GM23338 (cell line): ENCODE measurements around the gene SLC25A42. TPM values are rescaled to one million over a fixed set of nuclear protein-coding genes. Genes with fewer than 3 reads are reported as not detected.

Experiments
- ATAC-seq: fragments of 200-7000 bp; cut with Tn5 transposase; 3 replicates; pipeline ENCODE4 v1.9.1; 2020
- DNase-seq: peaks from one replicate; pipeline ENCODE4 v3.0.0-alpha.2; 2015; ENCODE audit warnings: low spot score
- H2AFZ ChIP-seq: fragments of 200-600 bp; sonication (generic); 2 replicates; pipeline ENCODE4 v1.8.0; 2016; ENCODE audit warnings: antibody characterized with exemption, mild to moderate bottlenecking, moderate library complexity
- H3F3A ChIP-seq: fragments of 200-600 bp; sonication (generic); replicated peaks from 2 replicates; pipeline ENCODE4 v1.8.0; 2017; ENCODE audit warnings: antibody characterized with exemption, mixed run types, low read depth
- H3K27ac ChIP-seq: fragments of 200-600 bp; sonication (generic); 2 replicates; pipeline ENCODE4 v1.6.1; 2016; ENCODE audit warnings: low read depth
- H3K27me3 ChIP-seq: fragments of 200-600 bp; sonication (generic); 2 replicates; pipeline ENCODE4 v1.8.0; 2016; ENCODE audit warnings: mild to moderate bottlenecking, mixed run types, moderate library complexity; ENCODE audit not compliant: insufficient read depth
- H3K36me3 ChIP-seq: fragments of 200-600 bp; sonication (generic); 2 replicates; pipeline ENCODE4 v1.8.0; 2016; ENCODE audit warnings: mild to moderate bottlenecking; ENCODE audit not compliant: insufficient read depth
- H3K4me1 ChIP-seq: fragments of 200-600 bp; sonication (generic); 2 replicates; pipeline ENCODE4 v1.8.0; 2016; ENCODE audit warnings: mild to moderate bottlenecking, moderate library complexity; ENCODE audit not compliant: insufficient read depth
- H3K4me2 ChIP-seq: fragments of 200-600 bp; sonication (generic); 2 replicates; pipeline ENCODE4 v1.7.1; 2017; ENCODE audit warnings: mixed run types
- H3K4me3 ChIP-seq: fragments of 200-600 bp; sonication (generic); 2 replicates; pipeline ENCODE4 v1.6.1; 2016; ENCODE audit warnings: mixed run types
- H3K79me2 ChIP-seq: fragments of 200-600 bp; sonication (generic); replicated peaks from 2 replicates; pipeline ENCODE4 v1.8.0; 2017; ENCODE audit warnings: mild to moderate bottlenecking; ENCODE audit not compliant: insufficient read depth
- H3K9me2 ChIP-seq: fragments of 200-600 bp; sonication (generic); 2 replicates; pipeline ENCODE4 v1.8.0; 2017; ENCODE audit not compliant: insufficient read depth
- H4K20me1 ChIP-seq: fragments of 200-600 bp; sonication (generic); replicated peaks from 2 replicates; pipeline ENCODE4 v1.8.0; 2017; ENCODE audit warnings: mild to moderate bottlenecking; ENCODE audit not compliant: insufficient read depth
- H3K27ac Mint-ChIP-seq: 2 replicates; pipeline ENCODE4 v1.8.0; 2020; ENCODE audit warnings: inconsistent platforms, mild to moderate bottlenecking, moderate library complexity, mixed read lengths
- H3K27me3 Mint-ChIP-seq: 3 replicates; pipeline ENCODE4 v1.8.0; 2022; ENCODE audit warnings: low read depth, mild to moderate bottlenecking, moderate library complexity, mixed read lengths, inconsistent platforms; ENCODE audit not compliant: insufficient read depth, poor library complexity
- H3K36me3 Mint-ChIP-seq: 3 replicates; pipeline ENCODE4 v1.8.0; 2021; ENCODE audit warnings: low read depth, mild to moderate bottlenecking, inconsistent platforms, moderate library complexity, mixed read lengths
- H3K4me1 Mint-ChIP-seq: 3 replicates; pipeline ENCODE4 v1.8.0; 2020; ENCODE audit warnings: mild to moderate bottlenecking, inconsistent platforms, mixed read lengths
- H3K4me3 Mint-ChIP-seq: 3 replicates; pipeline ENCODE4 v1.8.0; 2021; ENCODE audit warnings: moderate library complexity, mild to moderate bottlenecking, inconsistent platforms, mixed read lengths
- H3K9me3 Mint-ChIP-seq: 3 replicates; pipeline ENCODE4 v1.8.0; 2020; ENCODE audit warnings: moderate library complexity, mild to moderate bottlenecking, inconsistent platforms, mixed read lengths
- CREB1 ChIP-seq: fragments of 250-450 bp; sonication (Bioruptor Pico); IDR thresholded peaks from 2 replicates; pipeline ENCODE4 v1.5.0; 2020; ENCODE audit warnings: low read depth, mild to moderate bottlenecking, moderate library complexity
- EZH2 ChIP-seq: fragments of 200-600 bp; sonication (generic); IDR thresholded peaks from one replicate; pipeline ENCODE4 v1.8.0; 2017; ENCODE audit warnings: antibody characterized with exemption, mild to moderate bottlenecking, low read depth; ENCODE audit not compliant: unreplicated experiment
- EZH2phosphoT487 ChIP-seq: fragments of 200-600 bp; sonication (generic); IDR thresholded peaks from one replicate; pipeline ENCODE4 v1.8.1; 2018; ENCODE audit warnings: antibody characterized with exemption; ENCODE audit not compliant: unreplicated experiment
- JUNB ChIP-seq: IDR thresholded peaks from one replicate; pipeline ENCODE4 v1.6.1; 2016; ENCODE audit warnings: antibody characterized with exemption; ENCODE audit not compliant: unreplicated experiment
- NANOG ChIP-seq: IDR thresholded peaks from 2 replicates; pipeline ENCODE4 v1.6.1; 2016; ENCODE audit warnings: antibody characterized with exemption, borderline replicate concordance
- POLR2AphosphoS5 ChIP-seq: IDR thresholded peaks from 2 replicates; pipeline ENCODE4 v1.6.1; 2016; ENCODE audit warnings: antibody characterized with exemption, low read depth
- STAT1 ChIP-seq: IDR thresholded peaks from one replicate; pipeline ENCODE4 v1.6.1; 2016; ENCODE audit warnings: antibody characterized with exemption; ENCODE audit not compliant: unreplicated experiment
- ZNF114 ChIP-seq: fragments of 250-450 bp; sonication (Bioruptor Pico); IDR thresholded peaks from 2 replicates; pipeline ENCODE4 v1.5.0; 2020; ENCODE audit warnings: mild to moderate bottlenecking, moderate library complexity
- ZNF331 ChIP-seq: fragments of 250-450 bp; sonication (Bioruptor Pico); IDR thresholded peaks from 2 replicates; pipeline ENCODE4 v1.5.0; 2020; ENCODE audit warnings: low read depth, mild to moderate bottlenecking, moderate library complexity
- polyA plus RNA-seq: library from polyadenylated mRNA; unstranded; fragments of >200 nt; fragmentation: Nextera tagmentation; extraction: Ambion mirVana; gene quantifications from 2 replicates; pipeline ENCODE4 v1.2.1, GENCODE V29; 2016
- total RNA-seq: library from RNA; depleted of rRNA; stranded (reverse); fragments of >200 nt; shearing (Covaris generic); gene quantifications from 2 replicates; pipeline ENCODE4 v1.2.3, GENCODE V29; 2014
- TF ChIP-seq, protein P1 (sequence below): IDR thresholded peaks from 2 replicates; pipeline ENCODE4 v1.6.1; 2016; ENCODE audit warnings: antibody characterized with exemption
- TF ChIP-seq, protein P2 (sequence below), 2 experiments: fragments of 200-600 bp in 1 of 2; sonication (generic) in 1 of 2; conservative IDR thresholded peaks; 2 replicates each; pipeline versions ENCODE4 v1.5.1 to v1.6.1; 2016 to 2017; ENCODE audit warnings: antibody characterized with exemption in 2 of 2, low read depth in 2 of 2, mild to moderate bottlenecking in 2 of 2, moderate library complexity in 1 of 2
- TF ChIP-seq, protein P3 (sequence below): fragments of 250-450 bp; sonication (Bioruptor Pico); IDR thresholded peaks from 2 replicates; pipeline ENCODE4 v1.5.0; 2020; ENCODE audit warnings: mild to moderate bottlenecking, moderate library complexity
- TF ChIP-seq, protein P4 (sequence below): IDR thresholded peaks from one replicate; pipeline ENCODE4 v1.6.1; 2018; ENCODE audit warnings: antibody characterized with exemption; ENCODE audit not compliant: unreplicated experiment

The SLC25A42 gene
- total and polyA plus RNA-seq, 2 experiments from 2014 or later: 7.3 to 7.6 TPM

DNA sequence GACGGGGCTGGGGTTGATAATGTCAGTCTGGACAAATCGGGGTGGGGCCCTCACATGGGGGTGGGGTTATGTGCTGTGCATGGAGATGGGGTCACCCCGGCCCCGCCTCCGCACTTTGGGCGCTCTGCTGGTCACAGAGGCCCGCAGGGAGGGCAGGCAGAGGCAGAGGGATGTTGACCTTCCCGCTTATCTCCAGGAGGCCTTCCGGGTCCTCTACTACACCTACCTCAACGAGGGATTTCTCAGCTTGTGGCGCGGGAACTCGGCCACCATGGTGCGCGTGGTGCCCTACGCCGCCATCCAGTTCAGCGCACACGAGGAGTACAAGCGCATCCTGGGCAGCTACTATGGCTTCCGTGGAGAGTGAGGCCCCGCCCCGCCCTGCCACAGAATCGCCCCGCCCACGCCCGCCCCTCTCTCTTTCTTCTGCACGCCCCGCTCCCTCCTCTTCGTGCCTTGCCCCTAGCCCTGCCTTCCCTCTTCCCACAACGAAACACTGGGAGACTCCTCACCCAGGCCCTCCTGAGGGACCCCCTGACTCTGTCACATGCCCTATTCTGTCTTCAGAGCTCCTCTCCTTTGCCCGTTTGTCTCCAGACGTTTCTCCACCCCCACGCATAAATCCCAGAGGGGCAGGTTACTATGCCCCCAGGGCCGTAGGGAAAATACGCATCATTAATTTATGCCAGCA, 41.7 kb downstream of the SLC25A42 start:
- peak overlapping the region; percentile 93 for H3K27ac ChIP-seq
- H3K36me3 ChIP-seq: no peaks in the 10 kb centered on the region
- H4K20me1 ChIP-seq: no peaks in the 10 kb centered on the region; the same call in 1 of the 2 replicates
- no peaks in the 10 kb centered on the region for H3K9me3 Mint-ChIP-seq
- H3K27ac Mint-ChIP-seq: peak overlapping the region; percentile 98
- H3K4me2 ChIP-seq: peak overlapping the region; percentile 82
- H3K4me1 ChIP-seq: peaks cover 18% of the 10 kb centered on the region
- 0 out of 2 replicates have a peak, but pooled peaks cover 17% of the 10 kb centered on the region for H3F3A ChIP-seq
- peak overlapping the region; percentile 82; the same call in 1 of the 2 replicates for H2AFZ ChIP-seq
- peak; percentile 86 for ATAC-seq
- no peaks in the 10 kb centered on the region for H3K9me2 ChIP-seq
- peaks cover 27% of the 10 kb centered on the region for H3K27me3 Mint-ChIP-seq
- H3K36me3 Mint-ChIP-seq: peaks cover 7% of the 10 kb centered on the region; the same call in 1 of the 3 replicates
- TF ChIP-seq, protein P1, sequence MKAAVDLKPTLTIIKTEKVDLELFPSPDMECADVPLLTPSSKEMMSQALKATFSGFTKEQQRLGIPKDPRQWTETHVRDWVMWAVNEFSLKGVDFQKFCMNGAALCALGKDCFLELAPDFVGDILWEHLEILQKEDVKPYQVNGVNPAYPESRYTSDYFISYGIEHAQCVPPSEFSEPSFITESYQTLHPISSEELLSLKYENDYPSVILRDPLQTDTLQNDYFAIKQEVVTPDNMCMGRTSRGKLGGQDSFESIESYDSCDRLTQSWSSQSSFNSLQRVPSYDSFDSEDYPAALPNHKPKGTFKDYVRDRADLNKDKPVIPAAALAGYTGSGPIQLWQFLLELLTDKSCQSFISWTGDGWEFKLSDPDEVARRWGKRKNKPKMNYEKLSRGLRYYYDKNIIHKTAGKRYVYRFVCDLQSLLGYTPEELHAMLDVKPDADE: 0 out of 2 replicates have a peak, but pooled peaks have one; percentile 50
- TF ChIP-seq, protein P2, sequence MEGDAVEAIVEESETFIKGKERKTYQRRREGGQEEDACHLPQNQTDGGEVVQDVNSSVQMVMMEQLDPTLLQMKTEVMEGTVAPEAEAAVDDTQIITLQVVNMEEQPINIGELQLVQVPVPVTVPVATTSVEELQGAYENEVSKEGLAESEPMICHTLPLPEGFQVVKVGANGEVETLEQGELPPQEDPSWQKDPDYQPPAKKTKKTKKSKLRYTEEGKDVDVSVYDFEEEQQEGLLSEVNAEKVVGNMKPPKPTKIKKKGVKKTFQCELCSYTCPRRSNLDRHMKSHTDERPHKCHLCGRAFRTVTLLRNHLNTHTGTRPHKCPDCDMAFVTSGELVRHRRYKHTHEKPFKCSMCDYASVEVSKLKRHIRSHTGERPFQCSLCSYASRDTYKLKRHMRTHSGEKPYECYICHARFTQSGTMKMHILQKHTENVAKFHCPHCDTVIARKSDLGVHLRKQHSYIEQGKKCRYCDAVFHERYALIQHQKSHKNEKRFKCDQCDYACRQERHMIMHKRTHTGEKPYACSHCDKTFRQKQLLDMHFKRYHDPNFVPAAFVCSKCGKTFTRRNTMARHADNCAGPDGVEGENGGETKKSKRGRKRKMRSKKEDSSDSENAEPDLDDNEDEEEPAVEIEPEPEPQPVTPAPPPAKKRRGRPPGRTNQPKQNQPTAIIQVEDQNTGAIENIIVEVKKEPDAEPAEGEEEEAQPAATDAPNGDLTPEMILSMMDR (conservative IDR thresholded peaks at IDR 0.05; ENCODE audit: low read depth in 2 of 2): no peak
- TF ChIP-seq STAT1 (no peak), EZH2phosphoT487 (no peak), CREB1 (no peak), JUNB (peak; percentile 7), ZNF114 (CRISPR knock-in tag) (no peak), ZNF331 (CRISPR knock-in tag) (no peak), NANOG (no peak), POLR2AphosphoS5 (peak; percentile 98), EZH2 (no peak)
- TF ChIP-seq, protein P3, sequence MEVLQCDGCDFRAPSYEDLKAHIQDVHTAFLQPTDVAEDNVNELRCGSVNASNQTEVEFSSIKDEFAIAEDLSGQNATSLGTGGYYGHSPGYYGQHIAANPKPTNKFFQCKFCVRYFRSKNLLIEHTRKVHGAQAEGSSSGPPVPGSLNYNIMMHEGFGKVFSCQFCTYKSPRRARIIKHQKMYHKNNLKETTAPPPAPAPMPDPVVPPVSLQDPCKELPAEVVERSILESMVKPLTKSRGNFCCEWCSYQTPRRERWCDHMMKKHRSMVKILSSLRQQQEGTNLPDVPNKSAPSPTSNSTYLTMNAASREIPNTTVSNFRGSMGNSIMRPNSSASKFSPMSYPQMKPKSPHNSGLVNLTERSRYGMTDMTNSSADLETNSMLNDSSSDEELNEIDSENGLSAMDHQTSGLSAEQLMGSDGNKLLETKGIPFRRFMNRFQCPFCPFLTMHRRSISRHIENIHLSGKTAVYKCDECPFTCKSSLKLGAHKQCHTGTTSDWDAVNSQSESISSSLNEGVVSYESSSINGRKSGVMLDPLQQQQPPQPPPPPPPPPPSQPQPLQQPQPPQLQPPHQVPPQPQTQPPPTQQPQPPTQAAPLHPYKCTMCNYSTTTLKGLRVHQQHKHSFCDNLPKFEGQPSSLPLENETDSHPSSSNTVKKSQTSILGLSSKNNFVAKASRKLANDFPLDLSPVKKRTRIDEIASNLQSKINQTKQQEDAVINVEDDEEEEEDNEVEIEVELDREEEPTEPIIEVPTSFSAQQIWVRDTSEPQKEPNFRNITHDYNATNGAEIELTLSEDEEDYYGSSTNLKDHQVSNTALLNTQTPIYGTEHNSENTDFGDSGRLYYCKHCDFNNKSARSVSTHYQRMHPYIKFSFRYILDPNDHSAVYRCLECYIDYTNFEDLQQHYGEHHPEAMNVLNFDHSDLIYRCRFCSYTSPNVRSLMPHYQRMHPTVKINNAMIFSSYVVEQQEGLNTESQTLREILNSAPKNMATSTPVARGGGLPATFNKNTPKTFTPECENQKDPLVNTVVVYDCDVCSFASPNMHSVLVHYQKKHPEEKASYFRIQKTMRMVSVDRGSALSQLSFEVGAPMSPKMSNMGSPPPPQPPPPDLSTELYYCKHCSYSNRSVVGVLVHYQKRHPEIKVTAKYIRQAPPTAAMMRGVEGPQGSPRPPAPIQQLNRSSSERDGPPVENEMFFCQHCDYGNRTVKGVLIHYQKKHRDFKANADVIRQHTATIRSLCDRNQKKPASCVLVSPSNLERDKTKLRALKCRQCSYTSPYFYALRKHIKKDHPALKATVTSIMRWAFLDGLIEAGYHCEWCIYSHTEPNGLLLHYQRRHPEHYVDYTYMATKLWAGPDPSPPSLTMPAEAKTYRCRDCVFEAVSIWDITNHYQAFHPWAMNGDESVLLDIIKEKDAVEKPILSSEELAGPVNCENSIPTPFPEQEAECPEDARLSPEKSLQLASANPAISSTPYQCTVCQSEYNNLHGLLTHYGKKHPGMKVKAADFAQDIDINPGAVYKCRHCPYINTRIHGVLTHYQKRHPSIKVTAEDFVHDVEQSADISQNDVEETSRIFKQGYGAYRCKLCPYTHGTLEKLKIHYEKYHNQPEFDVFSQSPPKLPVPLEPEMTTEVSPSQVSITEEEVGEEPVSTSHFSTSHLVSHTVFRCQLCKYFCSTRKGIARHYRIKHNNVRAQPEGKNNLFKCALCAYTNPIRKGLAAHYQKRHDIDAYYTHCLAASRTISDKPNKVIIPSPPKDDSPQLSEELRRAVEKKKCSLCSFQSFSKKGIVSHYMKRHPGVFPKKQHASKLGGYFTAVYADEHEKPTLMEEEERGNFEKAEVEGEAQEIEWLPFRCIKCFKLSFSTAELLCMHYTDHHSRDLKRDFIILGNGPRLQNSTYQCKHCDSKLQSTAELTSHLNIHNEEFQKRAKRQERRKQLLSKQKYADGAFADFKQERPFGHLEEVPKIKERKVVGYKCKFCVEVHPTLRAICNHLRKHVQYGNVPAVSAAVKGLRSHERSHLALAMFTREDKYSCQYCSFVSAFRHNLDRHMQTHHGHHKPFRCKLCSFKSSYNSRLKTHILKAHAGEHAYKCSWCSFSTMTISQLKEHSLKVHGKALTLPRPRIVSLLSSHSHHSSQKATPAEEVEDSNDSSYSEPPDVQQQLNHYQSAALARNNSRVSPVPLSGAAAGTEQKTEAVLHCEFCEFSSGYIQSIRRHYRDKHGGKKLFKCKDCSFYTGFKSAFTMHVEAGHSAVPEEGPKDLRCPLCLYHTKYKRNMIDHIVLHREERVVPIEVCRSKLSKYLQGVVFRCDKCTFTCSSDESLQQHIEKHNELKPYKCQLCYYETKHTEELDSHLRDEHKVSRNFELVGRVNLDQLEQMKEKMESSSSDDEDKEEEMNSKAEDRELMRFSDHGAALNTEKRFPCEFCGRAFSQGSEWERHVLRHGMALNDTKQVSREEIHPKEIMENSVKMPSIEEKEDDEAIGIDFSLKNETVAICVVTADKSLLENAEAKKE (CRISPR knock-in tag): no peak
- TF ChIP-seq, protein P4, sequence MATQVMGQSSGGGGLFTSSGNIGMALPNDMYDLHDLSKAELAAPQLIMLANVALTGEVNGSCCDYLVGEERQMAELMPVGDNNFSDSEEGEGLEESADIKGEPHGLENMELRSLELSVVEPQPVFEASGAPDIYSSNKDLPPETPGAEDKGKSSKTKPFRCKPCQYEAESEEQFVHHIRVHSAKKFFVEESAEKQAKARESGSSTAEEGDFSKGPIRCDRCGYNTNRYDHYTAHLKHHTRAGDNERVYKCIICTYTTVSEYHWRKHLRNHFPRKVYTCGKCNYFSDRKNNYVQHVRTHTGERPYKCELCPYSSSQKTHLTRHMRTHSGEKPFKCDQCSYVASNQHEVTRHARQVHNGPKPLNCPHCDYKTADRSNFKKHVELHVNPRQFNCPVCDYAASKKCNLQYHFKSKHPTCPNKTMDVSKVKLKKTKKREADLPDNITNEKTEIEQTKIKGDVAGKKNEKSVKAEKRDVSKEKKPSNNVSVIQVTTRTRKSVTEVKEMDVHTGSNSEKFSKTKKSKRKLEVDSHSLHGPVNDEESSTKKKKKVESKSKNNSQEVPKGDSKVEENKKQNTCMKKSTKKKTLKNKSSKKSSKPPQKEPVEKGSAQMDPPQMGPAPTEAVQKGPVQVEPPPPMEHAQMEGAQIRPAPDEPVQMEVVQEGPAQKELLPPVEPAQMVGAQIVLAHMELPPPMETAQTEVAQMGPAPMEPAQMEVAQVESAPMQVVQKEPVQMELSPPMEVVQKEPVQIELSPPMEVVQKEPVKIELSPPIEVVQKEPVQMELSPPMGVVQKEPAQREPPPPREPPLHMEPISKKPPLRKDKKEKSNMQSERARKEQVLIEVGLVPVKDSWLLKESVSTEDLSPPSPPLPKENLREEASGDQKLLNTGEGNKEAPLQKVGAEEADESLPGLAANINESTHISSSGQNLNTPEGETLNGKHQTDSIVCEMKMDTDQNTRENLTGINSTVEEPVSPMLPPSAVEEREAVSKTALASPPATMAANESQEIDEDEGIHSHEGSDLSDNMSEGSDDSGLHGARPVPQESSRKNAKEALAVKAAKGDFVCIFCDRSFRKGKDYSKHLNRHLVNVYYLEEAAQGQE: no peak
- peak; percentile 96 for DNase-seq
- H3K4me1 Mint-ChIP-seq: peaks cover 20% of the 10 kb centered on the region
- peak overlapping the region; percentile 78 for H3K4me3 ChIP-seq
- H3K79me2 ChIP-seq: no peaks in the 10 kb centered on the region
- no peaks in the 10 kb centered on the region; the same call in 1 of the 2 replicates for H3K27me3 ChIP-seq
- H3K4me3 Mint-ChIP-seq: peak overlapping the region; percentile 89
